HG02763 (cell line): ENCODE results near the gene CCR5.

Source experiments
- ATAC-seq: cut with Tn5 transposase; IDR thresholded peaks from one replicate; pipeline ENCODE4 v1.9.1; 2021; ENCODE audit warnings: mild to moderate bottlenecking, moderate library complexity; ENCODE audit not compliant: unreplicated experiment

The CCR5 gene

GRCh38 chr3:46358466-46358865, 12.3 kb upstream of the CCR5 start:
- ATAC-seq, result no peak

GRCh38 chr3:46359733-46360493, 10.8 kb upstream of the CCR5 start:
- no peak for ATAC-seq

- no peak for ATAC-seq
Observed at GRCh38 chr3:46360907-46361306, 9.8 kb upstream of the CCR5 start.

- no peak for ATAC-seq
Observed at GRCh38 chr3:46361408-46362283, 9.1 kb upstream of the CCR5 start.

- ATAC-seq, result no peak
Observed at GRCh38 chr3:46365041-46365440, 5.7 kb upstream of the CCR5 start.

- ATAC-seq, result no peak
Observed at GRCh38 chr3:46365737-46366524, 4.8 kb upstream of the CCR5 start.

- ATAC-seq, result no peak
Observed at GRCh38 chr3:46367811-46368210, 2.9 kb upstream of the CCR5 start.

GRCh38 chr3:46368569-46368968, 2.2 kb upstream of the CCR5 start:
- ATAC-seq, result no peak

- no peak for ATAC-seq
Observed at GRCh38 chr3:46369151-46369550, 1.6 kb upstream of the CCR5 start.

GRCh38 chr3:46369675-46370132, 1.0 kb upstream of the CCR5 start:
- ATAC-seq, result no peak

GRCh38 chr3:46371519-46372340, 984 bp downstream of the CCR5 start:
- no peak for ATAC-seq

GRCh38 chr3:46372492-46373359, 2.0 kb downstream of the CCR5 start:
- no peak for ATAC-seq

GRCh38 chr3:46374755-46375154, 4.0 kb downstream of the CCR5 start:
- ATAC-seq, result no peak

- ATAC-seq, result no peak
Observed at GRCh38 chr3:46375218-46375617, 4.5 kb downstream of the CCR5 start.

GRCh38 chr3:46375814-46376213, 5.1 kb downstream of the CCR5 start:
- no peak for ATAC-seq

GRCh38 chr3:46378426-46378942, 7.7 kb downstream of the CCR5 start:
- ATAC-seq, result no peak

GRCh38 chr3:46380471-46381221, 9.9 kb downstream of the CCR5 start:
- ATAC-seq, result no peak

- no peak for ATAC-seq
Observed at GRCh38 chr3:46381625-46382024, 10.9 kb downstream of the CCR5 start.
